Activated CD8-positive, alpha-beta memory T cell treated with anti-CD3 and anti-CD28 coated beads, Interleukin-2, amount 50 U/mL, for 48 hours (primary cell): ENCODE data around the gene DNAI7.

Source experiments
- DNase-seq: peaks from one replicate; pipeline ENCODE4 v3.0.0-alpha.2; 2020

DNAI7 gene

DNA sequence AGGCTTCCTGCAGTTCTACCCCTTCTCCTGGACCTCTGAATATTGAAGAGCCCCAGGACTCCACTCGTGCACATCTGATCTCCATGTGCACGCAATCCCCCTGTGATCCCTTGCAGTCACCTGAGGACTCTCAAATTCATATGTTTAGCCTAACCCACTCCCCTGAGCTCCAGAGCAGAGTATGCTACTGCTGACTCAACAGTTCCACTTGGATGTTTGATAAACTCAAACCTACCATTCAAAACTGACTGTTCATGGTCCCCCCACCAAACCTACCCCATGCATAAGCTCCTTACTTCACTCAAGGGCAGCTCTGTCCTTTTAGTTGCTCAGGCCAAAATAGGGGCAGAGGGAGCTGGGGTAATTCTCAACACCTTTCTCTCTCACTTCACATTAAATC lies 96.0 kb downstream of the DNAI7 start:
- no peak for DNase-seq

DNA sequence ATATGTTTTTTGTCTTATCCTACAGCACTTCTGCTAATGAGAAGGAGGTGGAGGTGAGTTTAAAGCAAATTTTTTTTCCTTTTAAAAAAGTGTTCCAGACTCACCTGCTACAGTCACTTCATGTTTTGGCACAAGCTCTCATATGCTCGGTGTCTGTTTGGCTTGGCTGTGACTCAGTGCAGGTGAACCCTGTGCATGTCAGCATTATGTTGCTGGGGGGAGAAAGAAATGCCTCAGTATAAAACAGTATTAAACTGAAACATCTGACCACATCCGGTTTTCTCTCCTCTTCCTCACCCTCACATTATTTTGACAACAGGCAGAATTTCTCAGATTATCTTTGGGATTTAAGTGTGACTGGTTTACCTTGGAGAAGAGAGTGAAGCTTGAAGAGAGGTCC lies 105.2 kb downstream of the DNAI7 start:
- no peak for DNase-seq

DNA sequence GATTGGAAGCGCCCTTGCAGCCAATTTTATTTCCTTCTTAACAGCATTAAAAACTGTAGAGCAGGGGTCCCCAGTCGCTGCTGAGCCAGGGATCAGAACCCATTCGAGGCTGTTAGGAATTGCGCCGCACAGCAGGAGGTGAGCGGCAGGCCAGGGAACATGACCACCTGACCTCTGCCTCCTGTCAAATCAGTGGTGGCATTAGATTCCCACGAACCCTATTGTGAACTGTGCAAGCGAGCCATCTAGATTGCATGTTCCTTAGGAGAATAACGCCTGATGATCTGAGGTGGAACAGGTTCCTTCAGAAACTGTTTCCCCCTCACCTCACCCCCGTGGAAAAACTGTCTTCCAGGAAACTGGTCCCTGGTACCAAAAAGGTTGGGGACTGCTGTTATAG lies 107.4 kb downstream of the DNAI7 start:
- DNase-seq: no peak

DNA sequence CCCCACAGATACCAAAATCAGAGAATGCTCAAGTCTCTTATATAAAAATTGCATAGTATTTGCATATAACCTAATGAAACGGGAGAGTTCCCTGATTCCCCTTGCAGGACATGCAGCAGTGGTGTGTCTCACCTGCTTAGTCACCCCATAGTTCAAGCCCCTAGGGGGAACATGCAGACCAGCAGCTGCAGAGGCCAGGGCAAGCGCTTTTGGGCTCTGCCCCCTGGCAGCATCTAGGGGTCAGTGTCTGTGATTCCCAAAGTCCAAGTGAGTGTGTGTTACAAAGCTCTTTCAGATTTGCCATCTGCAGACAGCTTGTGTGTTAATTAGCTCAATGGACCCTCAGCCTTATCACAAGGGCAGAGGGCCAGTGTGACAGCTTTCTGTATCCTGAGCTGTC lies 110.1 kb downstream of the DNAI7 start:
- no peak for DNase-seq

DNA sequence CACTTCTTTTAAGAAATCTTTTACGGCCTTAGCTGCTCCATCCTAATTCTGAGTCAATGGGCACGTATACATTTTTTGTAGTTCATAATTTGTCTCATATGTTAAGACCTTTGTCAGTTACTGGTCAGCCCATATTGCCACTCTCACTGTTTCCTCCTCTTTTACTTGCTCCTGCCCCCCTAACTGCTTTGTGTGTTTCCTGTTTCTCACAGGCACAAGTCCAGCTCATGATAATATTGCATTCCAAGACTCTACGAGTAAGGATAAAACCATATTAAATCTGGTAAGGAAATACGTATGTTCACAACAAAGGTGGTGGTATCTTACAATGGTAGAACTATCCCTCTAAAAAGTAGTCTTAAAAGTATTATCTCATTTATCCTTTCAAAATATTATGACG lies 111.7 kb downstream of the DNAI7 start:
- no peak for DNase-seq

DNA sequence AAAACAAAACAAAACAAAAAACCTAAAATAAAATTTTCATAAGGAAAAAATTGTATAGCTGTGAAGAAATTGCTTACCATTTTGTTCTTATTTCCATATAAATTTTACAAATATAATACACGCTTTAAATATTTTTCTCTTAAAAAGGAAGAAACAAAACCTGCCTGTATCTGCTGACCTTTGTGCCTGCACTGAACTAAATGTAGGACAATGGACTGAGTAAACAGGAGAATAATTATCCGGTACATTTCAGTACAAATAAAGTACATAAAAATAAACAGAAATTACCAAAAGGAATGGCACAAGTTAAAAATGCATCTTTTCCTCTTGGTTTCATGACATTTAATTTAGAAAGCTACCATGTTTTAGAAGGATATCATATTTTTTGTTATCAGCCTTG lies 112.3 kb downstream of the DNAI7 start:
- DNase-seq: no peak

DNA sequence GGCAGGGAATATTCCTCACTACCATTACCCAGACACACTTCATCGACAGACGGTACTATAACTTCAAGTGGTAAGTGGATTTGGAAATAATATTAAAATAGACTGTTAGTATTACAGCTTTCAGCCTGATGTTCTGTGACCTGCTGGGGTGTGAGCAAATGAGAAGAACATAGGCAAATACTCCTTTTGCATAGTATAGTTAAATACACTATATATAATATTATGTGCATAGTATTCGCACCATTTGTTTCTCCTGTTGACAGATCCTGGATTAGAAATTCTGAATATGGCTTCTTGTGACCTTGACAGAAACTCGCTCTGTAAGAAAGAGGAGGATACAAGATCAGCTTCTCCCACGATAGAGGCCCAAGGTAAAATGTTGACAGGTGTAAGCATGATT lies 115.6 kb downstream of the DNAI7 start:
- DNase-seq: no peak

DNA sequence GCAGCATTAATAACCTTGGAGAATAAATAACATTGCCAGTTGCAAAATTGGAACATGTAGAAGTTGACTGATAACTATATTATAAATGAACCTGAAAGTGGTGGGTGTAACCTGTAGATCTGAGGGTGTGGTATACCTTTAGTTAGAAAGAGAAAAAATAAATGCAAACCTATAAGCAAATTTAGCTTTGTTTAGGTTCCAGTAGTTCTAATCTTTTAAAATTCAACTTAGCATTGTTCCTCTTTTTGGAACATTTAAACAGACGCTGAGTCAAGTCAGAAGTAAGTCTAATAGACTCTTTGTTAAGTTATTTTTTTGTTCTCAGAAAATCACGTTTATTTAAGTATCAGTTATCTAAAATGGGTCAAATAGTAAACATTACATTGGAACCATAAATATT lies 120.0 kb downstream of the DNAI7 start:
- no peak for DNase-seq

DNA sequence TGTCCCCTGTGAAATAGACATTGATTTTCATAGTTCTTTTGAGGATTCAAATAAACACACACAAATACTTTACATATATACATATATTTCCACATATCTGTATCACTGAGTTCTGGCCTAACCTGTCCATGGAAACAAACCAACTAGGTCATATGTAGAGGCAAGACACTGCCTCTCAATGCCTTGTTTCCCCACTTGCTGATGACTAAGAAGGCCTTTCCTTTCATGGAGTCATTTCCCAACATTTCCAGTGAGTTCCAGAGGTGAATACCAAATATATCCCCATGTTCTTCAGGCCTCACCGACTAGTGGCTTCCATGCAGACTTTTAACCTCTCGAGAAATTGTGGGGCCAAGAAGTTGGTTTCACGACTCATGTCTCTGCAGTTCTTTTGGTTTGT lies 120.8 kb downstream of the DNAI7 start:
- DNase-seq: no peak

DNA sequence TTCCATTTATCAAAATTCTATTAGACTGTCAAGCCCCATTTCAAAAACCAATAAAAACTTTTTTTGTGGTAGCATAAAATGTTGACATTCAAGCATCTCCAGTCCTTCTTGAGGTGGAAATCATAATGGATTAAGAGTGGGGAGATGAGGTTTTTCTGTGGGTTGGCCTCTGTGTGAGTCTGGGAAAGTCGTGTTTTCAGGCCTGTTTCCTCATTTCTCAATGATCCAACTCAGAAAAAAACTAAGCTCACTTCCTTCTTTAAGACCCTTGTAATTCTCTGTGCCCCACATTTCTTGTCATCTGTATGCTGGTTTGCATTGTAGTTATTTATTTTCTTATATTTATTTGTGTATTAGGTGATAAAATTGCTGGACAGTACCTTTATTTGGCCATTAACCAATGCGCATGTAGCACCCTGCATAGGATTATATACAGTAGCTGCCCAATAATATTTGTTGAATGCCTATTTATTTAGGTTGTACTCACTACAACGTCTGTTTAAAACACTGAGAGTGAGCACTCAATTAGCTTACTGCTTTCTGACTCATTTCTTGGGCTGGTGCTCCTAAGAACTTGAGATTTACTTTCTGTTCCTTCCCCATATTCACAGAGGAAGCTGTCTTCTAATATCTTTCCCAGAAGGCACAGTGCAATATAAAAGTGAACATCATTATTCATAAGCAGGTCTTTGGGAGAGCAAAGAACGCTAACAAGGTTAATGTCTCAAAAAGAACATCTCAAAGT lies 121.9 kb downstream of the DNAI7 start:
- no peak for DNase-seq

DNA sequence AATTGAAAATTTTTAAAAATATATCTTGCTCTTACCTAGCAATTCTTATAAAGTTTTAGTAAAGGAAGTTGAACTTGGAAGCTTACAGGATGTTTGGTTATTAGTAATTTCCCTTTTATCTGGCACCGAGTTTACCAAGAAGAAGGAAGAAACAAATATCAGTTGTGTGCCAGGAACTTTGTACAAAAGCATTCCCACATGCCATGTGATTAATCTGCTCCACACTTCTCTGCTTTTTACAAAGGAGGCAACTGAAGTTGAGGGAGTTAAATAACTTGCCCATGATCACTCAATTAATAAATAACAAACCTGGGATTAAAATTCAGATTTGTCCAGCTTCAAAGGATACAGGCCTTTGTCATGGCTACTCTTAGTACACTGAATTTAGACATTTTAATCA lies 123.6 kb downstream of the DNAI7 start:
- DNase-seq: no peak

DNA sequence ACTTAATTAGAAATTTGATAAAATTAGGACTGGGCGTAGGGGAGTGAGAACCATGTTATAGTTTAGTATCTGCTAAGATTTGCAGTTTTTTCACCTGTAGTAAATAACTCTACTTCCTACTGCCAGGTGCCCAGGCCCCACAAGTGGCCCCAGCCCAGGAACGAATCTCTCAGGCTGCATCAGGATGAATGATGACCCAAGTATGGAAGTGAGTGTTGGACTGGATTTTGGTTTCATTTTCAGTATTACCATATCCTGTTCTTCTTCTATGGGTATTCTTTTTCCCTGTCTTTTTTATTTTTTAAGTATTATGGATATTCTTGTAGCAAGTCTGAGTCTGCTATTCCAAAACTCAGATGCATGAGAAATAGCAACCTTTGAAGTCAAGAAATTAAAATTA lies 125.7 kb downstream of the DNAI7 start:
- no peak for DNase-seq

DNA sequence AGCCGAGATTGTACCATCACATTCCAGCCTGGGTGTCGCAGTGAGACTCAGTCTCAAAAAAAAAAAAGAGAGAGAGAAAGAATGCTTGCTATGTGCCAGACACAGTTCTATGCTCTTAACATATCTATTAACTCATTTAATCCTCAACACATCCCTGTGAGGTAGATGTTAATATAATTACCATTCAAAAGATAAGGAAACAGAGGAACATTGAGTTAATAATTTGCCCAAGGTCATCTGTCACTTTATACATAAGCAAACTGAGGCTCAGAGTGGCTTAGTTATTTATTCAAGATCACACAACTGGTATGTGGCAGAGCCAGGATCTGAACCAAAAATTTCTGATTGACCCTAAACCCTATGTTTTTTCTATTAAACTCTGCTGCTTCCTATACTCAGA lies 129.9 kb downstream of the DNAI7 start:
- DNase-seq: no peak

DNA sequence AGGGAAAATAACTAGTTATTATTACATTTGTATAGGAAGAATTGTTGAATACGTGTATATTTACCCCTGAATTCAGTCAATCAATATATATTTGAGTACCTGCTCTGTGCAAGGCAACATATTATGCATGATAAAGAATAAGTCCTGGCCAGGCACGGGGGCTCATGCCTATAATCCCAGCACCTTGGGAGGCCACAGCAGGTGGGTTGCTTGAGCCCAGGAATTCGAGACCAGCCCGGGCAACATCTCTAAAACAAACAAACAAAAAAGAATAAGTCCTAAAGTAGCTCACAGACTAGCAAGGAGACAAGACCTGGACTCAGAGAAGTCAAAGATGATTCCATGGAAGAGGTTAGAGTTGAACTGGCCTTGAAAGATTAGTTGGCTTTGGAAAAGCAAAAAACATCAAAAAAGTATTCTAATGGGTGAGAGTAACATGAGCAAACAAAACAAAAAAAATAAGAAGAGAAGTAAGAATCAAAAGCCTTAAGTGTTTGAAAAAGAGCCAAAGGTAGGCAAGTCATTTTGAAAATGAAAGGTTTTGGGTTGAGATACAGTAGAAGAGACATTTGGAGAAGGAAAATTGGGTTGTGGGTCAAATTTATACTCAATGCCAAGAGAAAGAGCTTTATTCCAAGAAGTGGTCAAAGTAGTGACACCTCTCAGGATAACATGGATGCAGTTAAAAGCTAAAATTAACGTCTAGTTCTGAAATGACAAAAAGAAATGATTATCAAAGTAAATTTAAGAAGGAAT lies 130.9 kb downstream of the DNAI7 start:
- no peak for DNase-seq

DNA sequence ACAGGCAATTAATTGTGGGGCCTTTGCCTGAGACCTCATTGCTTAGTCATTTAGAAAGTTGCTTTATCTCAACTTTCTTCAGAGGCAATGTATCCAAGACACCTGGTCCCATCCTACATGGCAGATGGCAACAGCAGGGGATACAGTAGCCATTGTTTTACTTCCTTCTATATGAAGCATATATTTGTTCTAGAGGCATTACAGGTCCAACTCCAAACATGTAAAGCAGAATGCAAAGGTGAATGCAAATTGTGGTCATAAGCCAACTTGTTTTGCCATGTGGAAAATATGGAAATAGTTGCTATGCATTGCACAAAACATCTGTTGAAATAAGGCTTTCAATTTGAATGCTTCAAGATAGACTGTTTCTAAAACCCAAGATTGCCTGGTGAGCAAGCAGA lies 136.3 kb downstream of the DNAI7 start:
- no peak for DNase-seq
